ENCODE data around the gene FLNA. TPM values are rescaled to one million over a fixed set of nuclear protein-coding genes. Genes with fewer than 3 reads are reported as not detected.

The FLNA gene
- total and polyA plus RNA-seq, 10 of the 15 experiments (the other 5 are each of a cell fraction or from before 2014, with no cell fraction given): 5.1 to 643 (median 171) TPM

GRCh38 chrX:154351183-154352011 is 23.0 kb downstream of the FLNA start:
- H3K4me2 ChIP-seq (ENCODE audit: control insufficient read depth, insufficient read depth): no peak overlapping the region
- no TSS peak for BruUV-seq (replicated peaks)
- H3K27ac ChIP-seq (ENCODE audit: control insufficient read depth, insufficient read depth): no peak overlapping the region
- ChIA-PET POLR2A (no interaction called here), RAD21 (ENCODE audit: unreplicated experiment) (no interaction called here), CTCF (no interaction called here), SMC1A (ENCODE audit: uncharacterized antibody, unreplicated experiment) (no interaction called here)
- no peak overlapping the region for H2AFZ ChIP-seq (ENCODE audit: control insufficient read depth, low read depth, low read length)
- in situ Hi-C loops (cut with MboI) (no loop called here), intact Hi-C loops (cut with micrococcal nuclease; ENCODE audit: unreplicated experiment) (no loop called here)
- no peak overlapping the region for H3K4me3 ChIP-seq
- H3K36me3 ChIP-seq (ENCODE audit: control insufficient read depth in 2 of 2, insufficient read depth in 2 of 2, low read length in 1 of 2): peaks cover 0 to 45% of the 10 kb centered on the region in 2 experiments; a peak in 2 of 4 replicates
- H3K79me2 ChIP-seq (ENCODE audit: control insufficient read depth, insufficient read depth, low read length): no peaks in the 10 kb centered on the region
- H3K4me1 ChIP-seq (ENCODE audit: control insufficient read depth, insufficient read depth, low read length): no peaks in the 10 kb centered on the region
- DNase-seq (ENCODE audit: low read depth, low spot score): no peak
- no peaks in the 10 kb centered on the region; the same call in 2 of the 3 replicates for H3K9me3 ChIP-seq (replicated peaks; ENCODE audit: control insufficient read depth, insufficient read depth, low read length)
- H3K27me3 ChIP-seq (replicated peaks in 1 of 2; ENCODE audit: control insufficient read depth in 2 of 2, insufficient read depth in 2 of 2, low read length in 1 of 2): no peaks in the 10 kb centered on the region
- 27% methylated on average over 30 of the region's 30 CpGs for WGBS (ENCODE audit: insufficient coverage, insufficient replicate concordance, low lambda C conversion rate, missing lambda C conversion rate)
- FAIRE-seq: no peak
- ATAC-seq: no peak
- no peaks in the 10 kb centered on the region for H4K20me1 ChIP-seq (ENCODE audit: control insufficient read depth, insufficient read depth)
- H3K9ac ChIP-seq (ENCODE audit: control insufficient read depth, insufficient read depth, low read length): no peak overlapping the region
- TF ChIP-seq NR2F1 (conservative IDR thresholded peaks at IDR 0.05) (no peak), MYB (IDR thresholded peaks at IDR 0.05; ENCODE audit: borderline replicate concordance, low read depth, low read length) (no peak), BACH1 (IDR thresholded peaks at IDR 0.05; ENCODE audit: borderline replicate concordance) (no peak), MLLT1 (IDR thresholded peaks at IDR 0.05) (no peak), PAX5 (IDR thresholded peaks at IDR 0.05; ENCODE audit: borderline replicate concordance, low read depth, low read length) (no peak), TBL1XR1 (IDR thresholded peaks at IDR 0.05; ENCODE audit: low read depth, low read length) (no peak), ASH2L (IDR thresholded peaks at IDR 0.05; ENCODE audit: borderline replicate concordance, low read depth) (no peak), NR2C2 (IDR thresholded peaks at IDR 0.05; ENCODE audit: borderline replicate concordance, control insufficient read depth, insufficient read length, low read depth) (no peak), ZNF207 (IDR thresholded peaks at IDR 0.05; ENCODE audit: borderline replicate concordance) (no peak), EP300 (IDR thresholded peaks at IDR 0.05; ENCODE audit: borderline replicate concordance in 1 of 2, control insufficient read depth in 1 of 2, low read depth in 2 of 2, low read length in 2 of 2) (no peak)
- TF ChIP-seq, protein P1, sequence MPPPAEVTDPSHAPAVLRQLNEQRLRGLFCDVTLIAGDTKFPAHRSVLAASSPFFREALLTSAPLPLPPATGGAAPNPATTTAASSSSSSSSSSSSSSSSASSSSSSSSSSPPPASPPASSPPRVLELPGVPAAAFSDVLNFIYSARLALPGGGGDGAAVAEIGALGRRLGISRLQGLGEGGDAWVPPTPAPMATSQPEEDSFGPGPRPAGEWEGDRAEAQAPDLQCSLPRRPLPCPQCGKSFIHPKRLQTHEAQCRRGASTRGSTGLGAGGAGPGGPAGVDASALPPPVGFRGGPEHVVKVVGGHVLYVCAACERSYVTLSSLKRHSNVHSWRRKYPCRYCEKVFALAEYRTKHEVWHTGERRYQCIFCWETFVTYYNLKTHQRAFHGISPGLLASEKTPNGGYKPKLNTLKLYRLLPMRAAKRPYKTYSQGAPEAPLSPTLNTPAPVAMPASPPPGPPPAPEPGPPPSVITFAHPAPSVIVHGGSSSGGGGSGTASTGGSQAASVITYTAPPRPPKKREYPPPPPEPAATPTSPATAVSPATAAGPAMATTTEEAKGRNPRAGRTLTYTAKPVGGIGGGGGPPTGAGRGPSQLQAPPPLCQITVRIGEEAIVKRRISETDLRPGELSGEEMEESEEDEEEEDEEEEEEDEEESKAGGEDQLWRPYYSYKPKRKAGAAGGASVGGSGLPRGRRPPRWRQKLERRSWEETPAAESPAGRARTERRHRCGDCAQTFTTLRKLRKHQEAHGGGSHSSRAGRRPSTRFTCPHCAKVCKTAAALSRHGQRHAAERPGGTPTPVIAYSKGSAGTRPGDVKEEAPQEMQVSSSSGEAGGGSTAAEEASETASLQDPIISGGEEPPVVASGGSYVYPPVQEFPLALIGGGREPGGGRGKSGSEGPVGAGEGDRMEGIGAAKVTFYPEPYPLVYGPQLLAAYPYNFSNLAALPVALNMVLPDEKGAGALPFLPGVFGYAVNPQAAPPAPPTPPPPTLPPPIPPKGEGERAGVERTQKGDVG (CRISPR knock-in tag; IDR thresholded peaks at IDR 0.05): no peak
- TF ChIP-seq, protein P2, sequence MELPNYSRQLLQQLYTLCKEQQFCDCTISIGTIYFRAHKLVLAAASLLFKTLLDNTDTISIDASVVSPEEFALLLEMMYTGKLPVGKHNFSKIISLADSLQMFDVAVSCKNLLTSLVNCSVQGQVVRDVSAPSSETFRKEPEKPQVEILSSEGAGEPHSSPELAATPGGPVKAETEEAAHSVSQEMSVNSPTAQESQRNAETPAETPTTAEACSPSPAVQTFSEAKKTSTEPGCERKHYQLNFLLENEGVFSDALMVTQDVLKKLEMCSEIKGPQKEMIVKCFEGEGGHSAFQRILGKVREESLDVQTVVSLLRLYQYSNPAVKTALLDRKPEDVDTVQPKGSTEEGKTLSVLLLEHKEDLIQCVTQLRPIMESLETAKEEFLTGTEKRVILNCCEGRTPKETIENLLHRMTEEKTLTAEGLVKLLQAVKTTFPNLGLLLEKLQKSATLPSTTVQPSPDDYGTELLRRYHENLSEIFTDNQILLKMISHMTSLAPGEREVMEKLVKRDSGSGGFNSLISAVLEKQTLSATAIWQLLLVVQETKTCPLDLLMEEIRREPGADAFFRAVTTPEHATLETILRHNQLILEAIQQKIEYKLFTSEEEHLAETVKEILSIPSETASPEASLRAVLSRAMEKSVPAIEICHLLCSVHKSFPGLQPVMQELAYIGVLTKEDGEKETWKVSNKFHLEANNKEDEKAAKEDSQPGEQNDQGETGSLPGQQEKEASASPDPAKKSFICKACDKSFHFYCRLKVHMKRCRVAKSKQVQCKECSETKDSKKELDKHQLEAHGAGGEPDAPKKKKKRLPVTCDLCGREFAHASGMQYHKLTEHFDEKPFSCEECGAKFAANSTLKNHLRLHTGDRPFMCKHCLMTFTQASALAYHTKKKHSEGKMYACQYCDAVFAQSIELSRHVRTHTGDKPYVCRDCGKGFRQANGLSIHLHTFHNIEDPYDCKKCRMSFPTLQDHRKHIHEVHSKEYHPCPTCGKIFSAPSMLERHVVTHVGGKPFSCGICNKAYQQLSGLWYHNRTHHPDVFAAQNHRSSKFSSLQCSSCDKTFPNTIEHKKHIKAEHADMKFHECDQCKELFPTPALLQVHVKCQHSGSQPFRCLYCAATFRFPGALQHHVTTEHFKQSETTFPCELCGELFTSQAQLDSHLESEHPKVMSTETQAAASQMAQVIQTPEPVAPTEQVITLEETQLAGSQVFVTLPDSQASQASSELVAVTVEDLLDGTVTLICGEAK (IDR thresholded peaks at IDR 0.05; ENCODE audit: borderline replicate concordance): no peak

Measured in GM12878 (cell line).